HG02642 (cell line): ENCODE measurements around the gene HMG20B.
"Not testable (repeated sequence)": the region's sequence is repeated elsewhere in the genome, so short reads cannot be mapped to it uniquely, and the experiment has no call there.

Experiments used
- ATAC-seq: cut with Tn5 transposase; IDR thresholded peaks from one replicate; pipeline ENCODE4 v1.9.1; 2021; ENCODE audit warnings: mild to moderate bottlenecking; ENCODE audit not compliant: unreplicated experiment, poor library complexity

The HMG20B gene

DNA sequence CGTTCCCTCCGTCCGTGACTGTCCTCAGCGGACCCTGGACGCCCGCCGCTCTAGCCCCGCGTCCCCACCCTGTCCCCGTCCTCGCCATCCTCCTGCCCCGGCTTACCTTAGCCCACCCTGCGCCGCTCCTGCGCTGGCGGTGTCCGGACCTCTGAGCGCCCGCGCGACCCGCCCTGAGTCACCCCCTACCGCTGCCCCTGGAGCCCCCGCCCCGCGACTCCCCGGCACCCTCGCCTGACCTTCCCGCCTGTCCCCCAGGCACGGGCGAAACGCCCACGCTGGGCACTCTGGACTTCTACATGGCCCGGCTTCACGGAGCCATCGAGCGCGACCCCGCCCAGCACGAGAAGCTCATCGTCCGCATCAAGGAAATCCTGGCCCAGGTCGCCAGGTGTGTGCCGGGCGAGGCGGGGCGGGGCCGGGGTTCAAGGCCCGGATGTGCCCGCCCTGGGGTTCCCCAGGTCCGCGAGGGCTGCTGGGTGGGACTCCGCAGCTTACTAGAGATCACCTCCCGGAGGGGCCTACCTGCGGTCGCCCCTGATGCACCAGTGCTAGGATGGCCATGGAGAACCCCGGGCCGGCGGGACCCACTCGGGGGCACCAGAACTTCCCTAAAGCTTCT is 5.1 kb downstream of the HMG20B start:
- ATAC-seq = no peak

GRCh38 chr19:3578390-3578789 is 5.6 kb downstream of the HMG20B start:
- ATAC-seq = no peak

DNA sequence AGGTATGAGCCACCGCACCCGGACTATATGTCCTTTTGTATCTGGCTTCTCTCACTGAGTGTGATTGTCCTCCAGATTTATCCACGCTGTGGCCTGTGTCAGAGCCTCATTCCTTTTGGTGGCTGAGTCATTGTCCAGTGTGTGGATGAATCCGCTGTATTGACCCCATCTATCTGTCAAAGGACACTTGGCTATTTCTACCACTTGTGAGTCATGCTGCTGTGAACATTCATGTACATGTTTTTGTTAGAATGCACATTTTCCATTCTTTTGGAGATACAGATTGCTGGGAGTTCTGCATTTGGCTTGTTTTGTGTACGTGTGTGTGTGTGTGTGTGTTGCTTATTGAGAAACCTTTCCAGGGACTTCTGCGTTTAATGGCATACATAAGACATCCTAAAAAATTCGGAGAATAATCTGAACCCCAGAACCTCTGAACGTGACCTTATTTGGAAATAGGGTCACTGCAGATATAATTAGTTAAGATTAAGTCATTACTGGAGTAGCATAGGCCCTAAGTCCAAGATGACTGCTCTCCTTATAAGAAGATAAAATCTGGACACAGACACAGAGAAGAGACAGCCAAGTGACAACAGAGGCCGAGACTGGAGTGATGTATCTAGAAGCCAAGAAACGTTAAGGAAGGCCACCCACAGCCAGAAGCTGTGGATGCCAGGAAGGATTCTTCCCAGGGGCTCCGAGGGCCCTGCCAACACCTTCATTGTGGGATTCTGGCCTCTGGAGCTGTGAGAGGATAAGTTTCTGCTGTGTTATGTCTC is 7.6 kb downstream of the HMG20B start:
- no peak for ATAC-seq

DNA sequence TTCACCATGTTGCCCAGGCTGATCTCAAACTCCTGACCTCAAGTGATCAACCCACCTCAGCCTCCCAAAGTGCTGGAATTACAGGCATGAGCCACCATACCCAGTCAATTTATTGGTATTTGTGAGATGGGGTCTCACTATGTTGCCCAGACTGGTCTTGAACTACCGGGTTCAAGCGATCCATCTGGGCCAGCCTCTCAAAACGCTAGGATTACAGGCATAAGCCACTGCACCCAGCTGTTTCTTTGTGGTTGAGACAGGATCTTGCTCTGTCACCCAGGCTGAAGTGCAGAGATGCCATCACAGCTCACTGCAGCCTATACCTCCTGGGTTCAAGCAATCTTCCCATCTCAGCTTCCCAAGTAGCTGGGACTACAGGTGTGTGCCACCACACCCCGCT is 9.0 kb downstream of the HMG20B start:
- not testable (repeated sequence) for ATAC-seq

- ATAC-seq = not testable (repeated sequence)
These were observed 11.5 kb downstream of the HMG20B start for GRCh38 chr19:3584036-3584802.

GRCh38 chr19:3585301-3586126 is 12.8 kb downstream of the HMG20B start, which contains the start of gene GIPC3:
GIPC3 (plus strand) TSS chr19:3585478; CDS start chr19:3585598, 120 bp downstream.
- ATAC-seq = no peak

GRCh38 chr19:3586127-3586626 is 13.4 kb downstream of the HMG20B start:
- ATAC-seq = no peak

- ATAC-seq = no peak
These were observed 14.1 kb downstream of the HMG20B start for GRCh38 chr19:3586707-3587346.

DNA sequence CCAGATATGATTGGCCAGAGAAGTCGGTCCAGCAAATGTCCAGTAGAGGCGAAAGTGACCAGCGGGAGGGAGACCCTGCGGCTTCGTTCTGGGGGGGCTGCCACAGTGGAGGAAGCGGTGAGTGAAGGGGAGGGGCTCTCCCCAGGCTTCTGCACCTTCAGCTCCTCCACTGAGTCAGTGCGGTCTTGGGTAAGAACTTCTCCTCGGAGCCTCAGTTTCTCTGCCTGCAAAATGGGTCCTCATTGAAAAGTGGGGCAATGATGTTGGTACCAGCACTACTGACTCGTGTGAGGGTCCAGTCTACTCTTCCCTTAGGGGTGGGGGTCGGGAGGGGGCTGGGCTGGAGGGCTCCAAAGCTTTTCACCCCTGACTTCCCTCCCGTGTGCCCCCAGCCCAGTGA is 16.7 kb downstream of the HMG20B start:
- ATAC-seq = no peak

GRCh38 chr19:3589949-3590348 is 17.2 kb downstream of the HMG20B start:
- no peak for ATAC-seq

DNA sequence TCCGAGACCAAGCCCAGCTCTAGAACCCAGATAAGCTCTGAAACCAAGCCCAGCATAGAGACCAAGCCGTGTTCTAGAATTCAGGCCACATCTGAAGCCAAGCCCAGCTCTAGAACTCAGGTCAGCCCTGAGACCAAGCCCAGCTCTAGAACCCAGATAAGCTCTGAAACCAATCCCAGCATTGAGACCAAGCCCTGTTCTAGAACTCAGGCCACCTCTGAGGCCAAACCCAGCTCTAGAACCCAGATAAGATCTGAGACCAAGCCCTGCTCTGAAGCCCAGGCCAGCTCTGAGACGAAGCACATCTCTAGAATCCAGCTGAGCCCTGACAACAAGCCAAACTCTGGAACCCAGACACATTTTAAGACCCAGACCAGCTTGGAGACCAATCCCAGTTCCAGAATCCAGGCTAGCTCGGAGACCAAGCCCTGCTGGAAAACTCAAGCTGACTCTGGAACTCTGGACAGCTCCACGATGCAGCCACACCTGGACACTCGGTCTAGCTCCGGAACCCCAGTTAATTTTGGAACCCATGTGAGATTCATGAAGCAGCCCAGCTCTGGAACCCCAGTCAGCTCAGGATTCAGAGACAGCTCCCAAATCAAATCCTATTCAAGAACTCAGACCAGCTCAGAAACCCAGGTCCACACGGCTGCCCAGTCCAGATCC is 18.4 kb downstream of the HMG20B start:
- ATAC-seq = no peak

GRCh38 chr19:3591876-3592613 is 19.3 kb downstream of the HMG20B start:
- no peak for ATAC-seq

DNA sequence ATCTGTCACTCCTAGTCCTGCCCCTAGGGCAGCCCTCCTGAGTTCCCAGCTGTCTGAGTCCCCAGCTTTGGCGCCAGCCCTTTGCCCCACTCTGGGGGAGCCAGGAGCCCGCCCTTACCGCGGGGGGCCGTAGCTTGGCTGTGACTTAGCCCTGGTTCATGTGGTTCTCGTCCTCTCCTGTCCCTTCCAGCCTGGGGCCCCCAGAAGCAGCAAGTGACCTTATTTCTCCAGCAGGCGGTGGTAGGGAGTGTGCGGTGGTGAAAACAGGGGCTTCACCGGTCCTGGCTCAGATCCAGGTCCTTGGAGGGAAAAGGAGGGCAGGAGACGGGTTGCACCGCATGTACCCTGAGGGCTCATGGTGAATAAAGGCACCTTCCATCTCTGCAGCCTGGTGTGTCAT is 20.4 kb downstream of the HMG20B start:
- no peak for ATAC-seq

DNA sequence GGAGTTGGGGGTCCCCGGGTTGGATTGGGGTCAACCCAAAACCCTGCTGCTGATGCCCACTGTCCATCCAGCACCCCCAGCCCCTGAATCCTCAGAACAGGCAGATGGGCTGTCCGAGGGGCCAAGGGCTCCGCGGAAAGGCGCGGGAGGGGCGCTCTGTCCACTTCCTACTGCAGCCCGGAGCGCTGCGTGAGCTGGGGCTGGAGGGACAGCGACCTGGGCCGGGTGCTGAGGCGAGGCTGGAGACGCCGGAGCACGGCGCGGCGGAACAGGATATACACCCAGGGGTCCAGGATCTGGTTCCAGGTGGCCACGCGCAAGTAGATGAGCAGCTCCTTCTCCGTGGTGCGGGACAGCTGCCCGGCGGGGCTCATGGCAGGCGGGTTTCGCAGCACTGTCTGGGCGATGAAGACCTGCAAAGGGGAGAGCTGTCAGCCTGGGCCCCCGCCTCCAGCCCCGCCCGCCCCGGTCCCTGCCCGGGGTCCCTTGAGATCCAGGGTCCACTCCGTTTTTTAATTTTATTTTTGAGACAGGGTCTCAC is 22.8 kb downstream of the HMG20B start:
- ATAC-seq = no peak

DNA sequence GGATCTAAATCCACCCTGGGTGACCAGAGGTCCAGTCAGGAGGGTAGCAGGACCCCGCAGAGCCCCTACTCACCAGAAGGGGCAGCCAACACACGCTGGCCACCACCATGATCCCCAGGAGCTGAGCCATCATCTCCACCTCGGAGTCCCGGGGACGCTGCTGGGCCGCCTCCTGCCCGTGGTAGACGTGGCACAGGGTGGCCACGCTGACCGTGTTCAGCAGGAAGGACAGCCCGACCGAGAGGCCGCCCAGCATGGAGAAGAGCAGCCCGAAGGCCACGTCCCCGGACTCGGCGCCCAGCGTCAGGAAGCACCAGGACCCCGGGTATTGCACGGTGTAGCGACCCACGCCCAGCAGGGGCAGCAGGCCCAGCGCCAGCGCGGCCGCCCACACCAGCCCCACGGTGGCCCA is 27.0 kb downstream of the HMG20B start:
- ATAC-seq = no peak

GRCh38 chr19:3601021-3601420 is 28.3 kb downstream of the HMG20B start:
- no peak for ATAC-seq

GRCh38 chr19:3603121-3603811 is 30.5 kb downstream of the HMG20B start:
- ATAC-seq = no peak
